Measurements from ENCODE around the gene PF4V1. TPM values are rescaled to one million over a fixed set of nuclear protein-coding genes. Genes with fewer than 3 reads are reported as not detected.

Gene PF4V1
- total RNA-seq, 4 donors from 2014 or later, result not detected

DNA sequence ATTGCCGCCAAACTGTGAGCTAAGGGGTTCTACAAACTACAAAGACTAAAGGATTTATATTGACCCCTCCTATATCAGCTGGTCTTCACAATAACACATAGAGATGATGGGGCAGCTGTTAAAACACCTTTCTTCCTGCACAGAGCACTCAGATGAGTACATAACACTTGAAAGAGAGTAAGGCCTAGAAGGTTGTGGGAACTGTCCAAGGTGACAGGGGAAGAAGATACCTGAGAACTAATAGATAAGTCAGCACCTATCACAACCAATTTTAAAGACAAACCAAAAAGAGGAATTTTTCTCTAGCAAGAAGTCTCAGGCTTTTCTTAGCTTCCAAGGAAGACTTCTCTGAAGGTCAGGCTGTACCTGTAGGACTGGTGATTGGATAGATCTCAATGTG, 35.8 kb upstream of the PF4V1 start:
- Histone ChIP-seq H3K27me3 (no peaks in the 10 kb centered on the region), H3K27ac (no peak overlapping the region), H3K9me3 (no peaks in the 10 kb centered on the region), H3K4me3 (no peak overlapping the region), H3K36me3 (no peaks in the 10 kb centered on the region), H3K4me1 (no peaks in the 10 kb centered on the region)
- TF ChIP-seq, protein P1, sequence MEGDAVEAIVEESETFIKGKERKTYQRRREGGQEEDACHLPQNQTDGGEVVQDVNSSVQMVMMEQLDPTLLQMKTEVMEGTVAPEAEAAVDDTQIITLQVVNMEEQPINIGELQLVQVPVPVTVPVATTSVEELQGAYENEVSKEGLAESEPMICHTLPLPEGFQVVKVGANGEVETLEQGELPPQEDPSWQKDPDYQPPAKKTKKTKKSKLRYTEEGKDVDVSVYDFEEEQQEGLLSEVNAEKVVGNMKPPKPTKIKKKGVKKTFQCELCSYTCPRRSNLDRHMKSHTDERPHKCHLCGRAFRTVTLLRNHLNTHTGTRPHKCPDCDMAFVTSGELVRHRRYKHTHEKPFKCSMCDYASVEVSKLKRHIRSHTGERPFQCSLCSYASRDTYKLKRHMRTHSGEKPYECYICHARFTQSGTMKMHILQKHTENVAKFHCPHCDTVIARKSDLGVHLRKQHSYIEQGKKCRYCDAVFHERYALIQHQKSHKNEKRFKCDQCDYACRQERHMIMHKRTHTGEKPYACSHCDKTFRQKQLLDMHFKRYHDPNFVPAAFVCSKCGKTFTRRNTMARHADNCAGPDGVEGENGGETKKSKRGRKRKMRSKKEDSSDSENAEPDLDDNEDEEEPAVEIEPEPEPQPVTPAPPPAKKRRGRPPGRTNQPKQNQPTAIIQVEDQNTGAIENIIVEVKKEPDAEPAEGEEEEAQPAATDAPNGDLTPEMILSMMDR (IDR thresholded peaks at IDR 0.05), result no peak
- TF ChIP-seq POLR2A (IDR thresholded peaks at IDR 0.05) (no peak), EP300 (IDR thresholded peaks at IDR 0.05) (no peak)
- no peak for DNase-seq (ENCODE audit: low spot score in 2 of 2)
- WGBS, 2 donors, result 74 to 83% methylated on average over 1 of the region's 1 CpG

DNA sequence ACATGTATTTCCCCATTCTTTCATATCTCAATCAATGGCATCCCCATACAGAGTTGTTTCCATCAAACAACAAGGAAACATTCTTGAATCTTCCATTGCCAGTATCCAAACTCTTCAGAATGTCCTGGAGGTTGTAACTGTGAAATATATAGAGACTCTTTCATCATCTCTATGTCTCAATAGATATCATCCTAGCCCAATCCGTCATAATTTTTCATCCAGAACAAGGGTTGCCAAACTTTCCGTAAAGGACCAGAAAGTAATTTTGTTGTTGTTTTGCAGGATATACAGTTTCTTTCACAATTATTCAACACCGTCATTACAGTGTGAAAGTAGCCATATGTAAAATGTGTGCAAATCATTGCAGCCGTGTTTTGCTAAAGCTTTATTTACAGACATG, 31.8 kb upstream of the PF4V1 start:
- H3K27me3 ChIP-seq, result no peaks in the 10 kb centered on the region
- H3K36me3 ChIP-seq, result no peaks in the 10 kb centered on the region
- no peak overlapping the region for H3K4me3 ChIP-seq
- DNase-seq (ENCODE audit: low spot score in 2 of 2), result no peak
- H3K4me1 ChIP-seq, result no peaks in the 10 kb centered on the region
- WGBS, 2 donors, result 91 to 92% methylated on average over 4 of the region's 4 CpGs
- H3K27ac ChIP-seq, result no peak overlapping the region
- no peaks in the 10 kb centered on the region for H3K9me3 ChIP-seq
- no peak for TF ChIP-seq POLR2A (IDR thresholded peaks at IDR 0.05)
- TF ChIP-seq, protein P1 (IDR thresholded peaks at IDR 0.05), result no peak
- TF ChIP-seq EP300 (IDR thresholded peaks at IDR 0.05), result no peak

DNA sequence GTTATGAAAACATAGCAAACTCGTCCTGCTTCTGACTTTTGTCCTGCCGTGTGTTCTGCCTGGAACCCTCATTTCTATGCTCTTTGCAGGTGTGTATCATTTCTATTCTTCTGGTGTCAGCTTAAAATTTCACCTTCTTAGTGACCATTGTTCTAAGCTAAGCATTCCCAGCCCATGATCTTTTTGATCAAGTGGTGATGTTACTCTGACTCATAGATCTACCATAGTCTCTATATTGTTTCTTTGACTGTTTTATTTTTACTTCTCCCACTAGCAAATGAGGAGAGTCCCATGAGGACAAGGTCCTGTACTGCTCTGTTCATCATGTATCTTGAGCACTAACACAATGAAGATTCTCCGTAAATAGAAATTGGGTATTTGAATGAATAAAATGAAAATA, 30.7 kb upstream of the PF4V1 start:
- no peak for DNase-seq (ENCODE audit: low spot score in 2 of 2)
- TF ChIP-seq, protein P1 (IDR thresholded peaks at IDR 0.05), result no peak
- no peak for TF ChIP-seq POLR2A (IDR thresholded peaks at IDR 0.05)
- no peak for TF ChIP-seq EP300 (IDR thresholded peaks at IDR 0.05)
- no peaks in the 10 kb centered on the region for H3K36me3 ChIP-seq
- no peaks in the 10 kb centered on the region for H3K27me3 ChIP-seq
- peaks cover 0 to 3% (median 0%) of the 10 kb centered on the region in 4 donors for H3K9me3 ChIP-seq
- no peaks in the 10 kb centered on the region for H3K4me1 ChIP-seq
- no peak overlapping the region for H3K4me3 ChIP-seq
- WGBS, 2 donors, result 80 to 83% methylated on average over 3 of the region's 3 CpGs
- no peak overlapping the region for H3K27ac ChIP-seq

DNA sequence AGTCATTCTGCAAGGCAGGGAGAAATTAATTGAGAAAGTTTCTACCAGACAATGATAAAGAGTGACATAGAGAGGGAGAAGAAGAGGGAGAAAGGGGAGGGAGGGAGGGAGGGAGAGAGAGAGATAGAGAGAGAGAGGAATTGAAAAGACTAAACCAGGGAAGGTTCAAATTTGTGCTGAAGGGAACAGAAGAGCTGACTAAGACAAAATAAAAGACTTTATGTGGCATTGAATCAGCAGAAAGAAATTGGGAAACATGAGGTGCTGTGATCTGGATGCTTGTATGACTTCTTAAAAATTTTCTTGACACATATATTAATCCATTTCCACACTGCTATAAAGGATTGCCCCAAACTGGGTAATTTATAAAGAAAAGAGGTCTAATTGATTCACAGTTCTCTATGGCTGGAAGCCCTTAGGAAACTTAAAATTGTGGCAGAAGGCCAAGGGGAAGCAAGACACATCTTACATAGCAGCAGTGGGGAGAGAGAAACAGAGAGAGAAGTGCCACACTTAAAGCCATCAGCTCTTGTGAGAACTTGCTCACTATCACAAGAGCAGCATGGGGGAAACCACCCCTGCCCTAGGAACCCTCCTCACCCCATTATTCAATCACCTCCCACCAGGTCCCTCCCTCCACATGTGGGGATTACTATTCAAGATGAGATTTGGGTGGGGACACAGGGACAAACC, 30.1 kb upstream of the PF4V1 start:
- no peak for DNase-seq (ENCODE audit: low spot score in 2 of 2)
- Histone ChIP-seq H3K4me3 (no peak overlapping the region), H3K4me1 (no peaks in the 10 kb centered on the region), H3K9me3 (peaks cover 0 to 7% (median 0%) of the 10 kb centered on the region in 4 donors), H3K36me3 (no peaks in the 10 kb centered on the region), H3K27ac (no peak overlapping the region), H3K27me3 (no peaks in the 10 kb centered on the region)
- TF ChIP-seq POLR2A (IDR thresholded peaks at IDR 0.05) (no peak), EP300 (IDR thresholded peaks at IDR 0.05) (no peak)
- TF ChIP-seq, protein P1 (IDR thresholded peaks at IDR 0.05), result no peak

DNA sequence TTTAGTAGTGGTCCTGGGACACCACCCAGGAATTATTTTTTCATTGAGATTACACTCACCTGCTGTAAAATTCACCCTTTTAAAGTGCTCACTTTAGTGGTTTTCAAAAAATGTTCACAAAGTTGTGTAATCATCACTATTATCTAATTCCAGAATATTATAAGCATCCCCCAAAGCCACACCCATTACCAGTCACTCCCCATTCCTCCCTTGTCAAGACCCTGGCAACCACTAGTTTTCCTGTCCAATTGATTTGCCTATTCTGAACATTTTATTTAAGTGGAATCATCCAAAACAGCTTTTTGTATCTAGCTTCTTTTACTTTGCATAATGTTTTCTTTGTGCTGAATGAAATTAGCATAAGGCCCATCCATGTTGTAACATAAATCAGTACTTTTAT, 29.3 kb upstream of the PF4V1 start:
- Histone ChIP-seq H3K27me3 (no peaks in the 10 kb centered on the region), H3K4me1 (no peaks in the 10 kb centered on the region), H3K36me3 (no peaks in the 10 kb centered on the region), H3K27ac (no peak overlapping the region), H3K9me3 (peaks cover 0 to 7% (median 0%) of the 10 kb centered on the region in 4 donors), H3K4me3 (no peak overlapping the region)
- no peak for DNase-seq (ENCODE audit: low spot score in 2 of 2)
- TF ChIP-seq, protein P1 (IDR thresholded peaks at IDR 0.05), result no peak
